ENCODE measurements around the gene SCARF1.

The SCARF1 gene

DNA sequence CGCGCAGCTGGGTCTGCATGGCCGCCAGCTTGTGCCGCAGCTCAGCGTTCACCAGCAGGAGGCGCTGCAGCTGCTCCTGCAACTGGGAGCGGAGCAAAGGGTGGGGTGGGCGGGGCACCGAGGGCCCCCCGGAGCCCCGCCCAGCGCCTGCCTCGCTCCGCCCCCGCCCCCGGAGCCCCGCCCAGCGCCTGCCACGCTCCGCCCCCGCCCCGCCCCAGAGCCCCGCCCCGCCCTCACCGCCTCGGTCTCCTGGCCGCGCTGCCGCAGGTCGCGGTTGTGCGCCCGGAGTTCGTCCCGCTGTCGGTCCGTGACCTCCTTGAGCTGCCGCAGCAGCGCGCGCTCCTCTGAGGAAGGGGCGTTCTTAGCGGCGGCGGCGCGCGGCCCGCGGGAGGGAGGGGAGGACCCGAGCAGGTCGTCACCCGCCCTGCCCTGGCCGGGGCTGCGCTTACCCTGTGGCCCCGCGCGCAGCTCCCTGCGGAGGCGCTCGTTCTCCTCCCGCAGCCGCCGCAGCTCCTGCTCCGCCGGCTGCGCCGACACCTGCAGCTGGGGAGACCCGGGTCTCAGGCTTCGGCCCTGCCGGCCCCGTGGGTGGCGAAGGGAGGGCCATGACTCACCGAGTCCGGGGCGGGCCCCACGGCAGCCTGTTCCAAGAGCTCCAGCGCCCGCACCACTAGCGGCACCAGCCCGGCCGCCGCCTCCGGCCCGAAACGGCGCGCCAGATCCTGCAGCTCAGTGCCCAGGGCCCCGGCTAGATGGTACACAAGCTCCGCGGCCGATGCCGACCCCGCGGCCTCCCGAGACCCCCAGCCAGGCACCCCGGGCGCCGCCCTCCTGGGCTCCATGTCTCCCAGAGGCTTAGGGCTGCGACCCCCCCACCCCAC is 3.7 kb upstream of the SCARF1 start:
- H3K4me3 ChIP-seq (ENCODE audit: low read depth, low read length), result peak overlapping the region; percentile 58
- peak; percentile 77 for DNase-seq (ENCODE audit: low read depth)

- H3K4me3 ChIP-seq (ENCODE audit: low read depth, low read length), result peak overlapping the region; percentile 53
- DNase-seq (ENCODE audit: low read depth), result no peak
Observed at GRCh38 chr17:1648173-1648962, 2.8 kb upstream of the SCARF1 start.

GRCh38 chr17:1647802-1648171 is 2.3 kb upstream of the SCARF1 start:
- no peak overlapping the region for H3K4me3 ChIP-seq (ENCODE audit: low read depth, low read length)
- no peak for DNase-seq (ENCODE audit: low read depth)

DNA sequence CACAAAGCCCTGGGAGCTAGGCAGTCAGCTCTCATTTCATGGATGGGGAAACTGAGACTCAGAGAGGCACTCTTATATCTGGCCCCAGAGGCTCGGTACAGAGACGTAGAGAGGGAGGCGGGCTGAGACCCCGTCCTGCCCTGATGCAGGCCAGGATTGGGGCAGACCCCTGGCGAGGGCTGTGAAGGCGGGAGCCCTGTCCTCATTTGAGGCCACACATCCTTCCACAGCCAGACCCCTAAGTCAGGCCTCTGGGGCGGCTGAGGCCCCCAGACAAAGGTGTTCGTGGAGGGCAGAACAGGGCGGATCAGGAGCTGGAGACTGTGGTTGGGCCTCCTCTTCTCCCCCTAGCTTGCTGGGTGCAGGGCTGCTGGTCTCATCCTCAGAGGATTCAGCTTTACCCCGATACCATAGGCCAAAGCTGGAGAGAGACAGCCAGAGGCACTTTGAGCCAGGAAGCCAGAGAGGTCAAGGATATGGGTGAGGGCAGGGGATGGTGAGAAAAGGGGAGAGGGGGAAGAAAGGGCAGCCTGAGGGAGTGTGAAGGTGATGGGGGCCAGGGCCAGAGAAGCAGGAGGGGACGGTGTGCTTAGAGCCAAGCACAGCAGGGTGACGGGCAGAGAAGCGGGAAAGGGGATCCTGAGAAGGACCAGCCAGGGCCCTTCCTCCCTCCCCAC is 805 bp upstream of the SCARF1 start:
- DNase-seq (ENCODE audit: low read depth), result no peak
- H3K4me3 ChIP-seq (ENCODE audit: low read depth, low read length), result no peak overlapping the region

GRCh38 chr17:1644493-1645206 is 882 bp downstream of the SCARF1 start:
- H3K4me3 ChIP-seq (ENCODE audit: low read depth, low read length), result no peak overlapping the region
- no peak for DNase-seq (ENCODE audit: low read depth)

GRCh38 chr17:1643999-1644492 is 1.5 kb downstream of the SCARF1 start:
- H3K4me3 ChIP-seq (ENCODE audit: low read depth, low read length), result peak overlapping the region; percentile 35
- no peak for DNase-seq (ENCODE audit: low read depth)

DNA sequence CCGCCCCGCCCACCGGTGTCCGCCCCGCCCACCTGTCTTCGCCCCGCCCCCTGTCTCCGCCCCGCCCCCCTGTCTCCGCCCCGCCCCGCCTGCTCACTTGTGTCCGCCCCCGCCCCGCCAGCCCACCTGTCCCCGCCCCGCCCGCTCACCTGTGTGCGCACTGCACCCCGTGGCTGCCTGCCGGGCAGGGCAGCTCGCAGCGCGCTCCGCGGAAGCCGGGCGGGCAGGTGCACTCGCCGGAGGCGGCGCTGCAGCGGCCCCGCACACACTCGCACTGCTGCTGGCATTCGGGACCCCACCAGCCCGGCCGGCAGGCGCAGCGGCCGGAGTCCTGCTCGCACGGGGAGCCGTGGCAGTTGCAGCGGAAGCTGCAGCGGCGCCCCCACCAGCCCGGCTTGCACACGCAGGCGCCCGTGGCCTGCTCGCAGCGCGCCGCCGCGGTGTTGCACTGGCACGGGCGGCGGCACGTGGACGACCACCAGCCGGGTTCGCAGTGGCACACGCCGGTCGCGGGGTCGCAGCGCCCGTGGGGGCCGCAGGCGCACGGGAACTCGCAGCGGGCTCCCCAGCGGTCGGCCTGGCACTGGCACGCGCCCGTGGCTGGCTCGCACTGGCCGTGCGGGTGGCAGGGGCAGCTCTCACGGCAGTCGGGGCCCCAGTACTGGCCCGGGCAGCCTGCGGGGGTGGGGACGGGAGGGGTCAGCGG is 2.1 kb downstream of the SCARF1 start:
- DNase-seq (ENCODE audit: low read depth), result no peak
- peak overlapping the region; percentile 35 for H3K4me3 ChIP-seq (ENCODE audit: low read depth, low read length)

DNA sequence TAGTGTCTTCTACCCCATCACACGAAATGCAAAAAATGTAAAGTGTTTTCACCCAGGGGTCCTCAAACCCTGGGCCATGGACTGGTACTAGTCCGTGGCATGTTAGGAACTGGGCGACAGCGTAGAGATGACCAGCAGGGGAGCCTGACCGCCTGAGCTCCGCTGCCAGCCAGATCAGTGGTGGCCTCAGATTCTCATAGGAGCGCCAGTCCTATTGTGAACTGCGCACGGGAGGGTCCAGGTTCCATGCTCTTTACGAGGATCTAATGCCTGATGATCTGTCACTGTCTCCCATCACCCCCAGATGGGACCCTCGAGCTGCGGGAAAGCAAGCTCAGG is 4.5 kb downstream of the SCARF1 start:
- H3K4me3 ChIP-seq (ENCODE audit: low read depth, low read length), result no peak overlapping the region
- DNase-seq (ENCODE audit: low read depth), result no peak

DNA sequence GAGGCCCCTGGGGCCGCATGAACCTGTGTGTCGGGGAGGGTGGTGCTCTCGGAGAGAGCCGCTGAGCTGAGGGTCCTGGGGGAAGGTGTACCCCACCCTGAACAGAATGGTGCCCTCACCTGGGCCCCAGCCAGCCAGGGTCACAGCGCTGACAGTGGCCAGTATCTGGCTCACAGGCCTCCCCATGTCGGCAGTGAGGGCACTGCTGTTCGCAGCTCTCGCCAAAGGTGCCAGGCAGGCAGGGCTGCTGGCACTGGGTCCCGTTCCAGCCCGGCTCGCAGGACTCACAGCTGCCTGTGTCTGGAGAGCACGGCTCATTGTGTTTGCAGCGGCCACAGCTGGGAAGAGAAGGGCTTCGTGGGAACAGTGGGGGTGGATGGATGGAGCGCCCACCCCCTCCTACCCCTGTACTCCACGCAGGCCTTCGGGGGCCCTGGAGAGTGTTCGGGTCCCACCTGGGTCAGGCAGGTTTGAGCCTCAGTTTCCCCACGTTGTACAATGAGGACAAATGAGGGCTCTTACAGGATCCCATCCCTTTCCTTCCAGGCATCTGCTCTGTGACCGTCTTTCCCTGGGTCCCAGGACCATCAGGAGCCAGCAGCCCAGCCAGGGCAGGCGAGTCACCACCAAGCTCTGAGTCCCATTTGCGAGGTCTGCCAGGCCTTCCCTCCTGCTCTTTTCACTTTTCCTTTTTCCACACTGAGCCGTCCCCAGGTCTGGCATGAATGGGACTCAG is 5.0 kb downstream of the SCARF1 start:
- no peak for DNase-seq (ENCODE audit: low read depth)

GRCh38 chr17:1639549-1640180 is 5.9 kb downstream of the SCARF1 start:
- DNase-seq (ENCODE audit: low read depth), result no peak
- no peak overlapping the region for H3K4me3 ChIP-seq (ENCODE audit: low read depth, low read length)

More for the DNA sequence above, 5.0 kb downstream of the SCARF1 start:
- H3K4me3 ChIP-seq (ENCODE audit: low read depth, low read length), result no peak overlapping the region

GRCh38 chr17:1638624-1639300 is 6.8 kb downstream of the SCARF1 start:
- H3K4me3 ChIP-seq (ENCODE audit: low read depth, low read length), result no peak overlapping the region
- no peak for DNase-seq (ENCODE audit: low read depth)

GRCh38 chr17:1638171-1638590 is 7.4 kb downstream of the SCARF1 start:
- DNase-seq (ENCODE audit: low read depth), result no peak
- no peak overlapping the region for H3K4me3 ChIP-seq (ENCODE audit: low read depth, low read length)

GRCh38 chr17:1636732-1637285 is 8.7 kb downstream of the SCARF1 start:
- no peak overlapping the region for H3K4me3 ChIP-seq (ENCODE audit: low read depth, low read length)
- DNase-seq (ENCODE audit: low read depth), result no peak

DNA sequence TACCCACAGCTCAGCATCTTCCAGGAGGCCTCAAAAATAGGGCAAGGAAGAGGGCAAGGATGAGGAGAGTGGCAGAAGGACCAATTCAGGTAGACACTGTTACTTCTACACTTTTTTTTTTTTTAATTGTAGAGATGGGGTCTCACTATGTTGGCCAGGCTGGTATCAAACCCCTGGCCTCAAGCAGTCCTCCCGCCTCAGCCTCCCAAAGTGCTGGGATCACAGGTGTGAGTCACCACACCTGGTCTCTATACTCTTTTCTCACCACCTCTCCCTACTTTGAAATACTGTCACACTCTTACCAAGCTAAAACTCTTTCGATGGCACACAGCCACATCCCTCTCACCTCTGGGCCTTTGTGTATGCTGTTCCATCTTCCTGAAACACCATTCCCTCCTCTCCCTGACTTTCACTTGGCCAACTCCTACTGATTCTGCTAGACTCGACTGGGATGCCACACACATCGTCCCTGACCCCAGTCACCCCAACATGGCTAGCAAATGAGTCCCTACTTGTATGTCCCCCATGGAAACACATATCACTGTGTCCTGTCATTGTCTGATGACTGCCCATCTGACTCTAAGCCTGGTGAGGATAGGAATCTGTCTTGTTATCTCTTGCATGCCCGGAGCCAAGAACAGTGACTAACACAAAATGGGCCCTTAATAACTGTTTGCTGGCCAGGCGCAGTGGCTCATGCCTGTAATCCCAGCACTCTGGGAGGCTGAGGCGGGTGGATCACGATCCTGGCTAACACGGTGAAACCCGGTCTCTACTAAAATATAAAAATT is 9.7 kb downstream of the SCARF1 start:
- no peak overlapping the region for H3K4me3 ChIP-seq (ENCODE audit: low read depth, low read length)

DNA sequence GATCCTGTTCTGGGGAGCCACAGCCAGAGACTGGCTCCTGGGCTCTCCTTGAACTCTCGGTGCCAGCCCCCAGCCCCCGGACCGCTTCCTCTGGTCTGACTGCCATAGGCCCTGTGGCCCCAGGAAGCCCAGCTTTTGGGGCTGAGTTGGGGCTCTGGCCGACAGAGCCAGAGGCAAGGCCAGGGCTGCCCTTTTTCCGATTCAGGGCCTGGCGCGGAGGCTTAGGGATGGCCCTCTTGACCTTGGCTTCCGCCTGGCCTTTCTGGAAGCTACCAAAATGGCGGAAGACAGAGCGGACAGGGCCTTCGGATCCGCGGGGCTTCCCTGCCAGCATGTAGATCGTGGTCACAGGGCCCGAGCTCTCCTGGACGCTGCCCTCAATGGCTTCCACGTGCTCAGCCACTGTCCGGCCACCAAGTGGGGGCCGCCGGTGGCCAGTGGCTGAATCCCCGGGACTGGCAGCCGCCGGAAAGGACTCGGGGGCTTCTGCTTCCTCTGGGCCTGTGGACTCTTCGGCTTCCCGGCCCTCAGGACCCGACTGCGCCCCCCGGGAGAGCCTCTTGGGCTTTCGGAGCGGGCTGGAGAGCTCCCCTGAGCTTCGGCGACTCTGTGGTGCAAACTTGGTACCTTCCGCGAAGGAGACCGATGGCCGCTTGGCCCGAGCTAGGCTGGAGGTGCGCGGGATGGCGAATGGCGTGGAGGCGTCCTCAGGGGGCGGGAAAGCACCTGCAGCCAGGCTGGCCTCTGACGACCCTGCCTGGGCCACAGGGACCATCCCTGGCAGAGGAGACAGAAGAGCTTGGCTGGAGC is 10.5 kb downstream of the SCARF1 start:
- no peak overlapping the region for H3K4me3 ChIP-seq (ENCODE audit: low read depth, low read length)
- DNase-seq (ENCODE audit: low read depth), result no peak

More for the DNA sequence above, 9.7 kb downstream of the SCARF1 start:
- no peak for DNase-seq (ENCODE audit: low read depth)
